Activated T-helper 1 cell treated with anti-CD3 and anti-CD28 coated beads, Interleukin-2, amount 50 U/mL, for 16 hours (primary cell): ENCODE data around the gene HOXC10.
A peak's percentile ranks its signal among the peaks of the same experiment; 100 is the strongest.

Experiments
- DNase-seq, 2 donors: peaks; one replicate each; pipeline ENCODE4 v3.0.0-alpha.2; 2020; ENCODE audit warnings: low read depth in 1 of 2, low spot score in 1 of 2

The HOXC10 gene

GRCh38 chr12:54002278-54002914 lies 17.4 kb downstream of the HOXC10 start:
- no peak for DNase-seq

GRCh38 chr12:54002915-54003389 lies 18.0 kb downstream of the HOXC10 start:
- no peak for DNase-seq

- DNase-seq, result no peak
These were observed 18.7 kb downstream of the HOXC10 start for GRCh38 chr12:54003625-54004024.

- DNase-seq, result no peak
These were observed 19.3 kb downstream of the HOXC10 start for GRCh38 chr12:54004063-54004840.

GRCh38 chr12:54004841-54005530 lies 20.0 kb downstream of the HOXC10 start:
- DNase-seq, result no peak

- no peak for DNase-seq
These were observed 20.5 kb downstream of the HOXC10 start for GRCh38 chr12:54005531-54005852.

GRCh38 chr12:54005853-54006558 lies 21.1 kb downstream of the HOXC10 start:
- peak; percentile 71 to 82 for DNase-seq

- no peak for DNase-seq
These were observed 21.7 kb downstream of the HOXC10 start for GRCh38 chr12:54006559-54007220.

GRCh38 chr12:54007538-54008259 lies 22.8 kb downstream of the HOXC10 start:
- no peak for DNase-seq

GRCh38 chr12:54008260-54008552 lies 23.3 kb downstream of the HOXC10 start:
- DNase-seq, result no peak

- DNase-seq, result no peak
These were observed 24.5 kb downstream of the HOXC10 start for GRCh38 chr12:54009171-54010052.

GRCh38 chr12:54010053-54010971 lies 25.4 kb downstream of the HOXC10 start:
- DNase-seq, result no peak

- no peak for DNase-seq
These were observed 26.2 kb downstream of the HOXC10 start for GRCh38 chr12:54010972-54011664.

GRCh38 chr12:54011665-54012532 lies 27.0 kb downstream of the HOXC10 start:
- DNase-seq, result no peak

GRCh38 chr12:54012631-54013409 lies 27.9 kb downstream of the HOXC10 start:
- no peak for DNase-seq

GRCh38 chr12:54014377-54015017 lies 29.6 kb downstream of the HOXC10 start:
- no peak for DNase-seq
